HG03521 (cell line): ENCODE measurements around the gene MPHOSPH9.
A peak's percentile ranks its signal among the peaks of the same experiment; 100 is the strongest.

Experiments
- ATAC-seq: cut with Tn5 transposase; IDR thresholded peaks from one replicate; pipeline ENCODE4 v1.9.1; 2021; ENCODE audit warnings: mild to moderate bottlenecking, moderate library complexity; ENCODE audit not compliant: unreplicated experiment

MPHOSPH9 gene

GRCh38 chr12:123150275-123150743 is 82.6 kb downstream of the MPHOSPH9 start:
- peak; percentile 13 for ATAC-seq

DNA sequence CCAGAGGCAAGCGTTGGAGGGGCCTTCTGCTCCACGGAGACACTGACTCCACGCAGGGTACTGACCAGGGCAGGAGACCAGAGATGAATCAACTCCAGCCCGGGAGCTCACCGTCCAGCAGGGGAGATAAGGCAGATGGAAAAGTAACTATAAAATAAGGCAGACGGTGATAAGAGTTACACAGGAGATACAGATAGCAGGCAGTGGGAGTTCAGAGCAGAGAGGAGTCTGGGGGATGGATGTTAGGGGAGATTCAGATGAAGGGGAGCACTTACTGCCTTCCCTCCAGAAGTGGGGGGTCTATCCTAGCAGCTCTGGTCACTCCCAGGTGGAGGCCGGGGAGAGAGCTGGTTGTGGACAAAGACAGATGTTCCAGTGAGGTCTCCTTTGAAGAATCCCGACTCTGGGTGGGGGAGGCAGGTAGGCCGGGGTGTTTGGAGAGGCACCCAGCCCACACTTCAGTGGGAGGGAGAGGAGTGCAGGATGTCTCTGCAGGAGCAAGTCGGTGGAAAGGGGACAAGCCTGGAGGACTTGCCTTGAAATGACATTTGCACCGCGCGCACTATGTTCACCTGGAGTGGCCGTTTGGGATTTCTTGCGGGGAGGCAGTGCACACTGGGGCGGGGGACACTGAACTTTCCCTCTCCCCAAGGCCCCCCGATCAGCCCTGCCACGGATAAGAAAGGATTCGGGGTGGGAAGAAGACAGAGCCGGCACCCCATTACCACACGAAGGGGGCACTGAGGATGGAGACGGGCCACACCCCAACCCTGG is 83.3 kb downstream of the MPHOSPH9 start:
- ATAC-seq = no peak

- no peak for ATAC-seq
Measured at GRCh38 chr12:123149088-123149487, 83.9 kb downstream of the MPHOSPH9 start.

- no peak for ATAC-seq
Measured at GRCh38 chr12:123148655-123149054, 84.3 kb downstream of the MPHOSPH9 start.

DNA sequence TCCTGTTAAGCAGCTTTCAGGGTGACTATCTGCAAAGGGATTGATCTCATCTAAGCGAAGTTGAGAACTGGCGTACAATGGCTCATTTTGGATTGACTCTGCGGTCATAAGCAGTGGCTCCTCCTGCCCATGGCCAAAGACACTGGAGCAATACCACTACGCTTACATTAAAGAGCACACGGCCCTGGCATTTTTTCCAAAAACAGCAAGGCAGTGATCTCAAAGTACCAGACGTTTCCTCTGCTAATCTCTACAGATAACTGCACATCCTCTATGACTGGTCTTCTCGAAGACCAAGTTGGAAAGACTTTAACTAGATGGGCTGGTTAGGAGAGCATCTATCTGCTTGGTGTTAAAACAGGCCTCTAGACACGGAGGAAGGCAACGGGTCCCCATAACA is 84.7 kb downstream of the MPHOSPH9 start:
- no peak for ATAC-seq

- ATAC-seq = no peak
Measured at GRCh38 chr12:123145211-123145610, 87.7 kb downstream of the MPHOSPH9 start.

DNA sequence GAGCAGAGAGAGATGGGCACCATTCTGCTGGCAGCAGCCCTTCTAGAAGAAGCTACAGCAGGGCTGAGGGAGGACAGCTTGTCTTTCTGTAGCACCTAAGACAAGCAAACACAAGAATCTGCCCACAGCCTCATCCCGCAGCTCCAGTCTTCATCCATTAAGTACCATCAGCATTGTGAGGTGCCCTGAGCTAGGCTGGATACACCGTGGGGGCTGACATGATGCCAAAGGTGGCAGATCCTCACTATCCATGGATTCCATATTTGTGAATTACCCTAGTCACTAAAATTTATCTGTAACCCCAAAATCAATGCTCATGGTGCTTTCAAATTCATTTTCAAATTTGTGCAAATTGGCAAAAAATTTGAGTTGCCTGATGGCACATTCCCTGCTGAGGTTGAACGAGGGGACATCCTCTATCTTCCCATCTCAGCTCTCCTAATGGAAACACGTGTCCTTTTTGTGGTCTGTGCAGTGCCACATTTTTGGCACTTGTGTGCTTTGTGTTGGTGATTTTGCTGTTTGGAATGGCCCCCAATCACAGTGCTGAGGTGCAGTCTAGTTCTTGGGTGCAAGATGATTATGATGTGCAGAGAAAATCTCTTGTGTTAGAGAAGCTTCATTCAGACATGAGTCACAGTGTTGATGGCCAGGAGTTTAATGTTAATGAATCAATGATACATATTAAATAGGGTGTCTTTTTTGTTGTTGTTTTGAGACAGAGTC is 89.0 kb downstream of the MPHOSPH9 start:
- no peak for ATAC-seq

GRCh38 chr12:123142921-123143735 is 89.8 kb downstream of the MPHOSPH9 start:
- no peak for ATAC-seq

GRCh38 chr12:123142518-123142840 is 90.5 kb downstream of the MPHOSPH9 start:
- ATAC-seq = no peak

DNA sequence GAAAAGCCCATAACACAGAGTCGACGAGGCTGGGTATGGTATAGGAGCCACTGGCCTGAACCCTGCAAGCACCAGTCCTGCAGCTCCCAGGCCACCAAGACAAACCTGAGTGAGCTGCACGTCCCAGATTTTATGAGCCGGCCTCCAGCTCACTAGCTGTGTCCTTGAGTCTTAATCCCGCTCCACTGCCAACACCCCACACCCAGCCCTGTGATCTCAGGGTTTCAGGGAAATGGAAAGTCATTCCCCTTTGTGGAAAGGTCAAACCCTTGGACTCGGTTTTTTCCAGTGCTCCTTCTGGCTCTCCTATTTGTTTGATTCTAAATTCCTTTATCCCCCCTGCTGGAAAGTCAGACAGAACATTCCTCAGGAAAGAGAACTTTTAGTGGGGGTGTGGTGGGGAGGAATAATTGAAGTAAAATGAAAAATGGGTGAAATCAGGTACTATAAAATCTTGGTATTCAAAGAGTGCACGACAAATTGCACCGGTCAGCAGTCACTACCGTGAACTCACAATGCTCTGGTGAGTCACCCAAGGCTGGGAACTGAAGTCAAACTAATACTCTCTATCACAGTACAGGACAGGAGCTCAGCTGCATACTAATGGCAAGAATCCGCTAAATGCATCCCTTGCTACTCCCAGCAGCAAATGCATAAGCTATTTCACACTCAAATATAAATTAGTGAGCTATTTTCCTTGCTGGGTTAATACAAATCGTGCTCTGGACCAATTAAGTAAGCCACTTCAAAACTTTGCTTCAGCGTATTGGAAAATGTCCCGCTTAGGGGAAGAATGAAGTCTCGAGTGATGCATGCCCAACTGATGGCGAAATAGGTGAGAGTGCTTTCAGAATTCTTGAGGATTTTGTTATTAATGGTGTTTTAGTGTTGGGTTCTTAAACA is 91.1 kb downstream of the MPHOSPH9 start:
- no peak for ATAC-seq

- ATAC-seq = no peak
Measured at GRCh38 chr12:123140676-123141614, 92.0 kb downstream of the MPHOSPH9 start.

DNA sequence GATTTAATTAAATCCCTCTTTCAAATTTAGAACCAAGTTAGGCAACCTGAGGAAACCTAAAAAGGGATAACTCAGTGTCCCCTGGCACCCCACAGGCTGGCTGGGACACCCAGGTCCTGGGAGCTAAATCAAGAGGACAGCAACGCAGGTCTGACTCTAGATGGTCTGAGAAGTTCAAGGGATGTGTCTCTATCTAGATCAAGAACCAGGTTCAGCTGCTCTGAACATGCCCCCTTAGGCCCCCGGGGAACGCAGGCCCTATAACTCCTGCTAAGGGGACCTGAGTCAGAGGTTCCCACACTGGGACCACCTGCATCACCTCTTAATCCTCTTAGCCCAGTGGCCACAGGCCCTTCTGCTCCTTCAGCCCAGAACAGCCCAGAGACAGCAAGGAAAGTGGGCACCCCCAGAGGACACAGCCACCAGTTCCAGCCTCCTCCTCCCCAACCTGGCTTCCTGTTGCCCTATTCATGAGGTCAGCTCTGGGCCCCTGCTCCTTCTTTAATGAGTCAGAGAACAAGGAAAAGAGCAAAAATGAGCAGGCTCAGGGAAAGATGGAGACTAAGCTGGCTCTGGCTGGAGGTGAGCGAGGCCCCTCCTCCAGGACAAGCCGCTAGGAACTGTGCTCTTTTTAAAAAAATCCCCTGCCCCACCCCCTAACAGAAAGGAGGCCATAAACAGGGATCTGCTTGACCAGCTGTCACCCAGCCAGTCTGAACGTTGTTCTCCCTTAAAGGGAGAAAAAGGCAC is 92.8 kb downstream of the MPHOSPH9 start:
- no peak for ATAC-seq

DNA sequence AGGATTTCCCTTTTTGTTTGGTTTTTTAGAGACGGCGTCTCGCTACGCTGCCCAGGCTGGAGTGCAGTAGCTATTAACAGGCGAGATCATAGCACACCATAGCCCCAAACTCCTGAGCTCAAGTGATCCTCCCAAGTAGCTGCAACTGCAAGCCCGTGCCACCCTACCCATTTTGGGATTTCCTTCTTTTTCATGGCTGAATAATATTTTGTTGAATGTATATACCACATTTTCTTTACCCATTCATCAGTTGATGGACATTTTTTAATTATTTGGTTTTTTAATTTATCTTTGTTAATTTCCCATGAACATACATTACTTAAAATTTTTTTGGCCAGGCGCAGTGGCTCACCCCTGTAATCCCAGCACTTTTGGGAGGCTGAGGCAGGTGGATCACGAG is 97.3 kb downstream of the MPHOSPH9 start:
- no peak for ATAC-seq

DNA sequence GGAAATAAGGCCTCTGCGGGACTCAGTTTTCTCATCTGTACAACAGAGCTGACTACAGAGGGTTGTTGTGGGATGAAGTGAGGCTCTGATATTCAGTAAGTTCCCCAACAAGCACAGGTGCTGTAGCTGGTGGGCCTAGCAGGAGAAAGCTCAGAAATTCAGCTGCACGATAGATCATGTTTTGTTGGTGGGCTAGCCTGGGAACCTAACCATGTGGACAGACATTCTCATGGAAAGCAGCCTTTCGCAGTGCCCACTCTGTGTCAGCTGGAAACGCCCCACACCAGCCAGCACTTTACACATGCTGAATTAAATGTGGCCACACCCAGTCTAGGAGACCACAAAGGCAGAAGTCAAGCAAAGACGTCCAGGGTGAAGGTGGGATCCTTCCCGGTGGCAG is 98.1 kb downstream of the MPHOSPH9 start:
- no peak for ATAC-seq

- no peak for ATAC-seq
Measured at GRCh38 chr12:123134271-123134671, 98.7 kb downstream of the MPHOSPH9 start.

DNA sequence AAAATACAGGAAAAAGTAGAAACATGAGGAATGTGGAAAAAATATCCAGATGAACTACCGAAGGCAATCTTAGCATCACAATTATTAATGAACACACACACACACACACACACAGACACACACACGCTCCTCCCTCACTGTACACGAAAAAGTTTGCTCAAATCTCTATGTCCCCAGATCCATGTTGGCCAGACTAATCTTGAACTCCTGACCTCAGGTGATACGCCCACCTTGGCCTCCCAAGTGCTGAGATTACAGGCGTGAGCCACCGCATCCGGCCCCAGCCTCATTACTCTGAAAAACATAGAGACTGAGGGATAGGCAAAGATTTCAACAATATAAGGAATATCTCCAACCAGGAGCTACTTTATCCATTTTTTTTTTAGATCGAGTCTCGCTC is 99.2 kb downstream of the MPHOSPH9 start:
- ATAC-seq = no peak

DNA sequence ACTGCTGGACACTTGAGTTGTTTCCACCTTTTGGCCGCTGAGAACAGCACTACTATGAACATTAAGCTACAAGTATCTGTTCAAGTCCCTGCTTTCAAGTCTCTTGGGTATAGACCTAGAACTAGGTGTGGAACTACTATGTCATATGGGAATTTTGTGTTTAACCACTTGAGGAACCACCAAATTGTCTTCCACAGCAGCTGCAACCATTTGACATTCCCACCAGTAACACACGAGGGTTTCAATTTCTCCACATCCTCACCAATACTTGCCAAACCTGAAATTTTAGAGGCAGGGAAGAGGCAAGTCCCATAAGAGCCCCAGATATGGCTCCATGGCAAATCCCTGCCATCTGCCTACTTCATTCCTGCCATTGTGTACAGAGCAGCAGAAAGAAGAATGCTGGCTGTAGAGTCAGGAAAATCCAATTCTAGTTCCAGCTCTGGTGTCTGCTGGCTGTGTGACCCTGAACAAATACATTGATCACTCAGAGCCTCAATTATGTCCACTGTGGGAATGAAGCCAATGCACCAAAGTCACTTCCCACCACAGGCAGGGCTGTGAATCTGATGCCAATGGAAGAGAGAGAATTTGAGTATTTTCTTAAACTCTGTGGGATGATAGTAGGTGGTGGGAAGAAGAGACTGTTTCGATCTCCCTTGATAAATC is 99.9 kb downstream of the MPHOSPH9 start:
- no peak for ATAC-seq

DNA sequence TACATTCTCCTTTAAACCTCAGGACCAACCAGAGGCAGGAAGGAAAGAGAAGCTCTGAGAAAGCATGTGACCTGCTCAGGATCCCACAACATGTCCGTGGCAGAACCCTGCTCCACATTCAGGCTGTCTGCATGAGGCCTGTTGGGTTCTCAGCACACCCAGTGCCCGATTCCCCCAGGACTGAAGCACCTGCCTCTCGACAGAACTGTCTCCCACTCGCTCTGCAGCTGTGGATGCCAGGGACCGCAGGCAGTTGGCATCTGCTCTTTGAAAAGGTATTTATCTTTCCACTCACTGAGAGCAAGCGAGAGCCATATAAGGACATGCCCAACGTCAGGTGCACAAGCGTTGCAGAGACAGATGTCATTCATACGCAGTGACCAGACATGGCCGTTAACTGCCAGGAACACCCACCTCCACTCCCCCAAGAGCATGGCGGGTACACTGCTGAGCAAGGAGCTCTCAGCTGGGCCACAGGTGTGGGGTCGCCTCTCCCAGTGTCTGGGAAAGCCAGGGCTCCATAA is 101.0 kb downstream of the MPHOSPH9 start:
- ATAC-seq = no peak
